Right lobe of liver (tissue), 6 donors: ENCODE measurements around the gene INSYN1. TPM values are rescaled to one million over a fixed set of nuclear protein-coding genes. Genes with fewer than 3 reads are reported as not detected.

Experiments used
- ATAC-seq, 4 donors: fragments of 200-7000 bp; cut with Tn5 transposase; one replicate each; pipeline ENCODE4 v1.9.1; 2020; ENCODE audit warnings: mild to moderate bottlenecking in 4 of 4, moderate library complexity in 4 of 4
- DNase-seq, 3 donors: peaks; one replicate each; pipeline ENCODE4 v3.0.0-alpha.2; 2020
- H3K27ac ChIP-seq, 3 donors: fragments of 200-600 bp; one replicate each; pipeline ENCODE4 v1.8.0; 2022
- H3K27me3 ChIP-seq, 2 donors: fragments of 200-600 bp; one replicate each; pipeline ENCODE4 v1.8.0; 2022
- H3K36me3 ChIP-seq, 4 donors: fragments of 200-600 bp; sonication (generic) in 1 of 4; one replicate each; pipeline versions ENCODE4 v1.5.1 to v1.8.0; 2017 to 2022; ENCODE audit warnings: control low read depth in 1 of 4
- H3K4me1 ChIP-seq, 4 donors: fragments of 200-600 bp; sonication (generic) in 1 of 4; one replicate each; pipeline versions ENCODE4 v1.5.1 to v1.8.0; 2017 to 2022; ENCODE audit warnings: control low read depth in 1 of 4
- H3K4me3 ChIP-seq, 3 donors: fragments of 200-600 bp; one replicate each; pipeline ENCODE4 v1.8.0; 2022
- H3K9me3 ChIP-seq, 4 donors: fragments of 200-600 bp; sonication (generic) in 1 of 4; one replicate each; pipeline versions ENCODE4 v1.5.1 to v1.8.0; 2017 to 2022; ENCODE audit warnings: control low read depth in 1 of 4
- POLR2A ChIP-seq: fragments of 450-650 bp; IDR thresholded peaks from one replicate; pipeline ENCODE4 v1.6.1; 2017; ENCODE audit warnings: antibody characterized with exemption, mild to moderate bottlenecking
- WGBS: methylation state at CpG from one replicate; pipeline ENCODE4 v1.1.6; 2018; ENCODE audit warnings: low coverage, low lambda C conversion rate; ENCODE audit not compliant: insufficient coverage; ENCODE audit errors: missing lambda C conversion rate; 5-methylcytosine and 5-hydroxymethylcytosine counted together
- intact Hi-C, 2 donors: fragments of 100-400 bp; cut with DNase I; formaldehyde crosslinking; loops; one replicate each; pipeline versions ENCODE4 v1.11.2 to v1.14.1; 2022
- total RNA-seq, 6 experiments: library from RNA; depleted of rRNA in 2 of 6; stranded (reverse); fragments of >200 nt in 2 of 6; fragmentation: NEBNext Ultra II Directional in 3 of 6; extraction: Animal tissue kit (Norgen Biotek cat#: 25700) in 3 of 6; gene quantifications; one replicate each; pipeline versions ENCODE4 v1.1.0 to v1.2.4, GENCODE V29; 2016 to 2023
- TF ChIP-seq, protein P1 (sequence below), 4 donors: fragments of 200-600 bp in 3 of 4; fragments of 450-650 bp in 1 of 4; IDR thresholded peaks; one replicate each; pipeline versions ENCODE4 v1.5.1 to v1.8.0; 2016 to 2022; ENCODE audit warnings: antibody characterized with exemption in 4 of 4, mild to moderate bottlenecking in 2 of 4
- donor health status: DM: no; HTN: yes; CAD: no.
- donor health status: DM: no; HTN: no; CAD: no.
- donor health status: DM: no; HTN: no; CAD: no.
- donor health status: DM: no; HTN: yes; CAD: no.
- donor health status: DM: no; HTN: yes; CAD: no.

Gene INSYN1
- total RNA-seq, 6 experiments from 2014 or later = 0.25 to 0.68 (median 0.32) TPM

DNA sequence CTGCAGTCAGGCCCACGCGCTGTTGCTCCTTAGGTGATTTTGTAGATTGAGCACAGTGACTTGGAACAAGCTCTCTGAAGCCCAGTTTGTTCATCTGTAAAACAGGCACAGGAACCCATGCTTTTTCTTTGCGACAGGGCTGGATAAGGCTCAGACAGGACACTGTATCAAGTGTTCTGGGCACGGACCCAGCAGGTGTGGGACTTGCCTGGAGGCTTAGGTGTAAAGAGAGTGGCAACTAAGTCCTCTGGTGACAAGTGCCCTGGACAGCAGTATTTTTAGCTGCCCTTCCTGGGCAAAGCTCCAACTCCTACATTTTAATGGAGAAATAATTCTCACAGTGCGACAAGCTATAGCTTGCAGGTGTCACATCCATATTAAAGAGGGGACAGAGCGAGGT is 36.7 kb downstream of the INSYN1 start:
- peak in 1 of 4 donors; percentile 57 for ATAC-seq
- WGBS = 77% methylated on average over 5 of the region's 6 CpGs
- DNase-seq = peak in 1 of 3 donors; percentile 50
- Histone ChIP-seq H3K4me1 (no peaks in the 10 kb centered on the region), H3K27me3 (no peaks in the 10 kb centered on the region), H3K9me3 (no peaks in the 10 kb centered on the region), H3K27ac (no peak overlapping the region), H3K36me3 (peaks cover 0 to 11% (median 3%) of the 10 kb centered on the region in 4 donors), H3K4me3 (no peak overlapping the region)
- TF ChIP-seq, protein P1, sequence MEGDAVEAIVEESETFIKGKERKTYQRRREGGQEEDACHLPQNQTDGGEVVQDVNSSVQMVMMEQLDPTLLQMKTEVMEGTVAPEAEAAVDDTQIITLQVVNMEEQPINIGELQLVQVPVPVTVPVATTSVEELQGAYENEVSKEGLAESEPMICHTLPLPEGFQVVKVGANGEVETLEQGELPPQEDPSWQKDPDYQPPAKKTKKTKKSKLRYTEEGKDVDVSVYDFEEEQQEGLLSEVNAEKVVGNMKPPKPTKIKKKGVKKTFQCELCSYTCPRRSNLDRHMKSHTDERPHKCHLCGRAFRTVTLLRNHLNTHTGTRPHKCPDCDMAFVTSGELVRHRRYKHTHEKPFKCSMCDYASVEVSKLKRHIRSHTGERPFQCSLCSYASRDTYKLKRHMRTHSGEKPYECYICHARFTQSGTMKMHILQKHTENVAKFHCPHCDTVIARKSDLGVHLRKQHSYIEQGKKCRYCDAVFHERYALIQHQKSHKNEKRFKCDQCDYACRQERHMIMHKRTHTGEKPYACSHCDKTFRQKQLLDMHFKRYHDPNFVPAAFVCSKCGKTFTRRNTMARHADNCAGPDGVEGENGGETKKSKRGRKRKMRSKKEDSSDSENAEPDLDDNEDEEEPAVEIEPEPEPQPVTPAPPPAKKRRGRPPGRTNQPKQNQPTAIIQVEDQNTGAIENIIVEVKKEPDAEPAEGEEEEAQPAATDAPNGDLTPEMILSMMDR (IDR thresholded peaks at IDR 0.05) = no peak
- TF ChIP-seq POLR2A = no peak
- intact Hi-C loops = no loop called here

DNA sequence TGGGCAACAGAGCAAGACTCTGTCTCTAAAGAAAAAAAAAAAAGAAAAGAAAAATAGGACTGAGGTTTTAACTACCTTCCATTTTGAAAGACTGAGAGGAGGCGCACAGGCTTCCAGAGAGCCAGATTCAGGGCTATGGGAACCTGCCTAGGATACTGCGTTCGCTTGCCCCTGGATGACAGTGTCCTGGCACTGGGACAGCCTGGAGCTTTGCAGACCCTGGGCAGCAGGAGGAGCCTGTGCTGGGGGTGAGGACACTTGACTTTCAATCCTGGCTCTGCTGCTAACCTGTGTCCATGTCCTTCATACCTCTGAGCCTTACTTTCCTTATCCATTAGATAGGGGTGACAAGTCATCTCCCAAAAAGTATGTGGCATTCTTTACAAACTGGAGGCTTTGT is 37.7 kb downstream of the INSYN1 start:
- intact Hi-C loops = no loop called here
- 92% methylated on average over 3 of the region's 3 CpGs for WGBS
- Histone ChIP-seq H3K27ac (no peak overlapping the region), H3K4me3 (no peak overlapping the region), H3K9me3 (no peaks in the 10 kb centered on the region), H3K27me3 (no peaks in the 10 kb centered on the region), H3K36me3 (peaks cover 0 to 11% (median 3%) of the 10 kb centered on the region in 4 donors), H3K4me1 (no peaks in the 10 kb centered on the region)
- no peak for DNase-seq
- TF ChIP-seq POLR2A = no peak
- TF ChIP-seq, protein P1 (IDR thresholded peaks at IDR 0.05) = no peak
- ATAC-seq = peak in 1 of 4 donors; percentile 24

DNA sequence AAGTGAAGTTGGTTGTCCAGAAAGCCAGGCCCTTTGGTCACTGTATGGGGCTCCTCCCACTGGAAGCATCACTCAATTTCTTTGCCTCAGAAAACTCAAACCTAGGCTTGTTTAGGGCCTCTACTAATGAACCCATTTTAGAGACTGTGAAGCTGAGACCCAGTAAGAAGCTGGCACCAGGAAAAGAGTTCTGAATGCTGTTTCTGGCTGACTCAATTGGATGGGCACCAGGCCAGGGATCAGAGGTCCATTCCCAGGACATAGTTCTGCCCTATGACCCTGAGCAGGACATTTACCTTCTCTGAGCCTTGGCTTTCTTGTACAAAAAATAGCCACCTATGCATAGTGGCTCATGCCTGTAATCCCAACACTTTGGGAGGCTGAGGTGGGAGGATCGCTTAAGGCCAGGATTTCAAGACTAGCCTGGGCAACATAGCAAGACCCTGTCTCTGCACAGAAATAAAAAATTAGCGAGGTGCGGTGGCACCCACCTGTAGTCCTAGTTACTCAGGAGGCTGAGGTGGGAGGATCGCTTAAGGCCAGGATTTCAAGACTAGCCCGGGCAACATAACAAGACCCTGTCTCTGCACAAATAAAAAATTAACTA is 38.4 kb downstream of the INSYN1 start:
- WGBS = 89% methylated on average over 4 of the region's 5 CpGs
- Histone ChIP-seq H3K27me3 (no peaks in the 10 kb centered on the region), H3K4me3 (no peak overlapping the region), H3K36me3 (peaks cover 0 to 11% (median 6%) of the 10 kb centered on the region in 4 donors), H3K4me1 (no peaks in the 10 kb centered on the region), H3K9me3 (no peaks in the 10 kb centered on the region), H3K27ac (no peak overlapping the region)
- intact Hi-C loops = no loop called here
- no peak for DNase-seq
- ATAC-seq = peak in 3 of 4 donors; percentile 34 to 70 (median 52)
- TF ChIP-seq POLR2A = no peak
- TF ChIP-seq, protein P1 (IDR thresholded peaks at IDR 0.05) = no peak

DNA sequence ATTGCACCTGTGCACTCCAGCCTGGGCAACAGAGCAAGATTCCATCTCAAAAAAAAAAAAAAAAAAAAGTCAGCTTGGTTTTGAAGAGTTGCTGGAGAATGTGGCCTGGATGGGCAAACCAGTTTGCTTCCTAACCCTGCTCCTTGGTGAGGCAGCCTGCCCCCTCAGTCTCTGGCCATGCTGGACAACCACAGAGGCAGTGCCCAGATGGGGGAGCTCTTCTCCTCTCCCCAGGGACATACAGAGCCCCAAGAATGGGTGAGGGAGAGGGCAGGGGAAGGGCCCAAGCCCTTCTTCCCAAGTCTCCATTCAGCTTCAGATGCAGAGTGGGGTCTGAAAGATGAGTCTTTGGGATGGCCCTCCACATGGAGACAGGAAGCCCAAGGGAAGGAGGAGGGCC is 41.0 kb downstream of the INSYN1 start:
- Histone ChIP-seq H3K27ac (no peak overlapping the region), H3K4me1 (no peaks in the 10 kb centered on the region), H3K9me3 (no peaks in the 10 kb centered on the region), H3K27me3 (no peaks in the 10 kb centered on the region), H3K36me3 (peaks cover 0 to 16% (median 6%) of the 10 kb centered on the region in 4 donors), H3K4me3 (no peak overlapping the region)
- intact Hi-C loops = no loop called here
- TF ChIP-seq, protein P1 (IDR thresholded peaks at IDR 0.05) = no peak
- no peak for TF ChIP-seq POLR2A
- DNase-seq (no peak), ATAC-seq (no peak)

DNA sequence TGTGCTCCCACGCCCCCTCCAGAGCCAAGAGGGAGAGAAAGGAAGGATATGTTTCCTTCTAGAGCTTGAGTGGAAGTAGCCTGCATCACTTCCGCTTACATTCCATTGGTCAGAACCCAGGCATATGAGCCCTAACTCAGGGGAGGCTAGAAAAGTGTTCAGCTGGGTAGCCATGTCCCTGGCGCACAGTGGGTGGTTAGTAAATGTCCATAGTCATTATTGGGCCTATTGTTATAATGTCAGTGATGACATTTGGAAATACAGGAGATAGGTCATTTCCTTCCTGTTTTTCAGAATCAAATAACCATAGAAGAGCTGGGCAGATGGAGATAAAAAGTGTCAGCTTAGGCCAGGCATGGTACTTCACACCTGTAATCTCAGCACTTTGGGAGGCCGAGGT is 41.6 kb downstream of the INSYN1 start:
- ATAC-seq (no peak), DNase-seq (no peak)
- Histone ChIP-seq H3K27me3 (no peaks in the 10 kb centered on the region), H3K9me3 (no peaks in the 10 kb centered on the region), H3K4me3 (no peak overlapping the region), H3K27ac (no peak overlapping the region), H3K4me1 (no peaks in the 10 kb centered on the region), H3K36me3 (peaks cover 0 to 16% (median 6%) of the 10 kb centered on the region in 4 donors)
- 66% methylated on average over 3 of the region's 4 CpGs for WGBS
- intact Hi-C loops = no loop called here
- no peak for TF ChIP-seq POLR2A
- TF ChIP-seq, protein P1 (IDR thresholded peaks at IDR 0.05) = no peak
